Natural killer cell (primary cell): ENCODE data around the gene GRID1. TPM values are rescaled to one million over a fixed set of nuclear protein-coding genes. Genes with fewer than 3 reads are reported as not detected.

ENCODE experiments used
- ATAC-seq, 3 donors: fragments of 150-1000 bp in 2 of 3; fragments of 200-7000 bp in 1 of 3; cut with Tn5 transposase; 1 replicate in 1 of 3; 2 replicates in 2 of 3; pipeline ENCODE4 v1.10.0; 2021; ENCODE audit warnings: mild to moderate bottlenecking in 2 of 3, moderate library complexity in 2 of 3
- DNase-seq, 2 donors: peaks; one replicate each; pipeline versions ENCODE4 v3.0.0 to v3.0.0-alpha.2; 2013 to 2021; ENCODE audit warnings: mixed read lengths in 1 of 2
- H3K27ac ChIP-seq: one replicate; pipeline ENCODE4 v1.5.1; 2013; ENCODE audit warnings: mild to moderate bottlenecking, low read length
- H3K27me3 ChIP-seq: one replicate; pipeline ENCODE4 v1.6.1; 2013; ENCODE audit warnings: low read length; ENCODE audit not compliant: control insufficient read depth, insufficient read depth
- H3K36me3 ChIP-seq: one replicate; pipeline ENCODE4 v1.6.1; 2013; ENCODE audit warnings: low read length; ENCODE audit not compliant: control insufficient read depth, insufficient read depth
- H3K4me1 ChIP-seq: one replicate; pipeline ENCODE4 v1.6.1; 2013; ENCODE audit warnings: low read length; ENCODE audit not compliant: control insufficient read depth, insufficient read depth
- H3K4me3 ChIP-seq: one replicate; pipeline ENCODE4 v1.5.1; 2013; ENCODE audit warnings: low read length
- H3K9me3 ChIP-seq: one replicate; pipeline ENCODE4 v1.6.1; 2013; ENCODE audit warnings: low read length; ENCODE audit not compliant: control insufficient read depth, insufficient read depth
- H3K27ac Mint-ChIP-seq, 2 donors: one replicate each; pipeline ENCODE4 v1.8.0; 2022; ENCODE audit warnings: mild to moderate bottlenecking in 2 of 2, mixed read lengths in 2 of 2, moderate library complexity in 1 of 2
- H3K27me3 Mint-ChIP-seq, 2 donors: one replicate each; pipeline ENCODE4 v1.8.0; 2022; ENCODE audit warnings: low read depth in 2 of 2, mixed read lengths in 2 of 2
- H3K36me3 Mint-ChIP-seq: one replicate; pipeline ENCODE4 v1.8.0; 2022; ENCODE audit warnings: mixed read lengths
- H3K4me1 Mint-ChIP-seq, 2 donors: one replicate each; pipeline ENCODE4 v1.8.0; 2022; ENCODE audit warnings: mixed read lengths in 2 of 2
- H3K4me3 Mint-ChIP-seq: one replicate; pipeline ENCODE4 v1.8.0; 2022; ENCODE audit warnings: mild to moderate bottlenecking, moderate library complexity, mixed read lengths
- H3K9me3 Mint-ChIP-seq, 2 donors: one replicate each; pipeline ENCODE4 v1.8.0; 2022; ENCODE audit warnings: mixed read lengths in 2 of 2
- WGBS: methylation state at CpG from one replicate; pipeline ENCODE4 v1.1.7; 2013; ENCODE audit warnings: missing lambda C conversion rate; ENCODE audit not compliant: insufficient coverage; 5-methylcytosine and 5-hydroxymethylcytosine counted together
- intact Hi-C: fragments of 100-400 bp; cut with micrococcal nuclease; formaldehyde crosslinking; loops from one replicate; pipeline ENCODE4 v1.14.2; 2022
- total RNA-seq, 4 donors: library from RNA; stranded (reverse); fragments of 120-200 nt in 1 of 4; gene quantifications; one replicate each; pipeline versions ENCODE4 v1.2.3 to v1.2.4, GENCODE V29; 2013 to 2022
- TF ChIP-seq, protein P1 (sequence below): fragments of 200-600 bp; IDR thresholded peaks from one replicate; pipeline ENCODE4 v1.8.0; 2022; ENCODE audit warnings: antibody characterized with exemption

GRID1 gene
- total RNA-seq, 3 donors from 2014 or later (not counting 1 experiment from before 2014, with no cell fraction given) = not detected

DNA sequence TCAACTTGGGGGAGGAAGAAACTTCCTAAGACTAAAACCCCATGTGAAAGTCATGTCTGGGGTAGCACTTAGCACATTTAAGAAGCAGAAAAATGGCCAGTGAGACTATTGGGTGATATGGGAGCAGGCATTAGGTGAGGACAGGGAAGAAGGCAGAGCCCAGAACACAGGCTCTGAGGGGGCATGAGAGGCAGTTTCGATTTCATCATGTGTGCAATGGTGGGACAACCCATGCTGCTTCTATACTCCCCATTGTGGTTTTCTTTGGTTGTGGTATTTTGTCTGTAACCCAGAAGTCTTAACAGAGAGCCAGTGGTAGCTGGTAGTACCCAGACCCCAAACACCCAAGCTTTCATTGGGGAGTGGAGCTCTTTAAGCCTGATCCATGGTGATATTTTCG is 752.0 kb downstream of the GRID1 start:
- Histone ChIP-seq H3K4me3 (no peak overlapping the region), H3K27ac (no peak overlapping the region), H3K27me3 (no peaks in the 10 kb centered on the region), H3K36me3 (no peaks in the 10 kb centered on the region), H3K9me3 (no peaks in the 10 kb centered on the region), H3K4me1 (peaks cover 32% of the 10 kb centered on the region)
- WGBS = 61% methylated on average over 2 of the region's 2 CpGs
- TF ChIP-seq, protein P1, sequence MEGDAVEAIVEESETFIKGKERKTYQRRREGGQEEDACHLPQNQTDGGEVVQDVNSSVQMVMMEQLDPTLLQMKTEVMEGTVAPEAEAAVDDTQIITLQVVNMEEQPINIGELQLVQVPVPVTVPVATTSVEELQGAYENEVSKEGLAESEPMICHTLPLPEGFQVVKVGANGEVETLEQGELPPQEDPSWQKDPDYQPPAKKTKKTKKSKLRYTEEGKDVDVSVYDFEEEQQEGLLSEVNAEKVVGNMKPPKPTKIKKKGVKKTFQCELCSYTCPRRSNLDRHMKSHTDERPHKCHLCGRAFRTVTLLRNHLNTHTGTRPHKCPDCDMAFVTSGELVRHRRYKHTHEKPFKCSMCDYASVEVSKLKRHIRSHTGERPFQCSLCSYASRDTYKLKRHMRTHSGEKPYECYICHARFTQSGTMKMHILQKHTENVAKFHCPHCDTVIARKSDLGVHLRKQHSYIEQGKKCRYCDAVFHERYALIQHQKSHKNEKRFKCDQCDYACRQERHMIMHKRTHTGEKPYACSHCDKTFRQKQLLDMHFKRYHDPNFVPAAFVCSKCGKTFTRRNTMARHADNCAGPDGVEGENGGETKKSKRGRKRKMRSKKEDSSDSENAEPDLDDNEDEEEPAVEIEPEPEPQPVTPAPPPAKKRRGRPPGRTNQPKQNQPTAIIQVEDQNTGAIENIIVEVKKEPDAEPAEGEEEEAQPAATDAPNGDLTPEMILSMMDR = no peak
- H3K4me3 Mint-ChIP-seq = no peak overlapping the region
- ATAC-seq = no peak
- peaks cover 11 to 26% of the 10 kb centered on the region in 2 donors for H3K4me1 Mint-ChIP-seq
- H3K36me3 Mint-ChIP-seq = no peaks in the 10 kb centered on the region
- no peak overlapping the region for H3K27ac Mint-ChIP-seq
- peak in 1 of 2 donors; percentile 20 for DNase-seq
- H3K9me3 Mint-ChIP-seq = no peaks in the 10 kb centered on the region
- intact Hi-C loops = no loop called here
- peaks cover 0 to 7% of the 10 kb centered on the region in 2 donors for H3K27me3 Mint-ChIP-seq

DNA sequence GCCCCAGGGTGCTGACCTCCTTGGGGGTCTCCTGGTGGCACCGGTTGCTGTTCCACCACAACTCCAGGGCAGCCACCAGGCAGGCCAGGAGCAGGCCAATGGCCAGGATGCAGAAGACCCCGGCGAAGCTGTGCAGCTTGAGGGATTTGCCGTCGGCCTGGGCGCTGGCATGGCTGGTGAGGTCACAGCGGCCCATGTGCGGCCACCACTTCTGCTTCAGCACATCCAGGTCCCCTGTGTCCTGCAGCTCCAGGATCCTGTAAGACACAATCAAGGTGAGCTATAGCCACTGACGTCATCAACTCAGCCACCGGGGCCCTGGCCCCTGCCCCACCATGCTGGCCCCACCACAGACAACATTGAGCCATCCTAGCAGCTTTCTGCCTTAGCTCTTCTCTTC is 753.2 kb downstream of the GRID1 start:
- H3K9me3 Mint-ChIP-seq = no peaks in the 10 kb centered on the region
- Histone ChIP-seq H3K4me3 (no peak overlapping the region), H3K9me3 (no peaks in the 10 kb centered on the region), H3K36me3 (no peaks in the 10 kb centered on the region), H3K4me1 (peaks cover 32% of the 10 kb centered on the region), H3K27me3 (no peaks in the 10 kb centered on the region), H3K27ac (no peak overlapping the region)
- DNase-seq (no peak), ATAC-seq (no peak)
- intact Hi-C loops = no loop called here
- no peak overlapping the region for H3K27ac Mint-ChIP-seq
- no peak overlapping the region for H3K4me3 Mint-ChIP-seq
- H3K27me3 Mint-ChIP-seq = peaks cover 0 to 9% of the 10 kb centered on the region in 2 donors
- TF ChIP-seq, protein P1 = no peak
- peaks cover 11 to 26% of the 10 kb centered on the region in 2 donors for H3K4me1 Mint-ChIP-seq
- 97% methylated on average over 10 of the region's 10 CpGs for WGBS
- no peaks in the 10 kb centered on the region for H3K36me3 Mint-ChIP-seq

DNA sequence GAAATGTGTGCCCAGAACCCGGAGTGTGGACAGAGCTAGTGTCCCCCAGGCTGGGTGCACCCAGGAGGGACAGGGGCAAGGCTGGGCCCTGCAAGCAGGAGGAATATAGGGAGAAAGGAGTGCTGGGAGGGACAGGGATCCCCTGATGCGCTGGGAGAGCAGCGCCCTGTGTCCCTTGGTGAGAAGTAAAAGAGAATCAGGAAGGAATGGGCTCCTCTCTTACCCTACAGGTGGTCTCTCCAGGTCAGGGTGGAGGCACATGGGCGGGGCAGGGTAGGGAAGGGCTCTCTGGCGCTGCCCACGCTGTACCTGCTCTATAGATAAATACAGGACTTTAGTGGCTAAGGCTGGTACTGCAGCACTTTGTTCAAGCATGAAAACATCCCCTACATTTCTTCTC is 753.8 kb downstream of the GRID1 start:
- Histone ChIP-seq H3K27ac (no peak overlapping the region), H3K4me1 (peaks cover 32% of the 10 kb centered on the region), H3K27me3 (no peaks in the 10 kb centered on the region), H3K4me3 (no peak overlapping the region), H3K9me3 (no peaks in the 10 kb centered on the region), H3K36me3 (no peaks in the 10 kb centered on the region)
- Mint-ChIP-seq H3K27ac (peak overlapping the region in 1 of 2 donors; percentile 69), H3K36me3 (no peaks in the 10 kb centered on the region), H3K9me3 (no peaks in the 10 kb centered on the region), H3K27me3 (peaks cover 0 to 8% of the 10 kb centered on the region in 2 donors), H3K4me3 (peak overlapping the region; percentile 68), H3K4me1 (peaks cover 11 to 26% of the 10 kb centered on the region in 2 donors)
- DNase-seq = peak in 1 of 2 donors; percentile 47
- TF ChIP-seq, protein P1 = no peak
- intact Hi-C loops = no loop called here
- peak in 1 of 3 donors; percentile 32 for ATAC-seq
- 58% methylated on average over 6 of the region's 6 CpGs for WGBS

DNA sequence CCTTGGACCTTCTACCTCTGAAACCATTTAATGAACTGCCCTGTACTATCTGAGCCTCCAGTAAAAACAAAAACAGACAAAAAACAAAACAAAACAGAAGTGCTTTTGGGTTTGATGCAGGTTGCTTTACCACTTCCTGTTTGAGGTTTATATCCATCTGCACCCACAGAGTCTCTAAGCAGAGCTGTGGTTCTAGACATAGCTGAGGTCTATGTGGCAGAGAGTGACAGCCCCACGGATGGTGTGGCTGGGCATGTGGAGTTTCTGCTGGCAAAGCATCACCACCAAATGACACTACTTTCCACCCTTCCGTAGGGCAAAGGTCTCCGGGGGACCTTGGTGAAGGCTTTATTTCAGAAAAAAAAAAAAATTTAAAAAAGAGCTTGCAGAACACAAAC is 754.2 kb downstream of the GRID1 start:
- 0% methylated on average over 1 of the region's 3 CpGs for WGBS
- peak in 2 of 3 donors; percentile 57 to 85 for ATAC-seq
- H3K9me3 ChIP-seq = no peaks in the 10 kb centered on the region

More for the DNA sequence above, 754.2 kb downstream of the GRID1 start:
- Mint-ChIP-seq H3K9me3 (no peaks in the 10 kb centered on the region), H3K4me3 (peak overlapping the region; percentile 68), H3K4me1 (peaks cover 11 to 26% of the 10 kb centered on the region in 2 donors), H3K27me3 (peaks cover 0 to 7% of the 10 kb centered on the region in 2 donors), H3K36me3 (no peaks in the 10 kb centered on the region), H3K27ac (peak overlapping the region in 1 of 2 donors; percentile 69)
- H3K27me3 ChIP-seq = no peaks in the 10 kb centered on the region
- H3K36me3 ChIP-seq = no peaks in the 10 kb centered on the region
- intact Hi-C loops = no loop called here
- TF ChIP-seq, protein P1 = no peak
- H3K4me1 ChIP-seq = peaks cover 32% of the 10 kb centered on the region
- peak in 1 of 2 donors; percentile 79 for DNase-seq
- no peak overlapping the region for H3K27ac ChIP-seq
- no peak overlapping the region for H3K4me3 ChIP-seq
